ENCODE results near the gene ANKEF1.

DNA sequence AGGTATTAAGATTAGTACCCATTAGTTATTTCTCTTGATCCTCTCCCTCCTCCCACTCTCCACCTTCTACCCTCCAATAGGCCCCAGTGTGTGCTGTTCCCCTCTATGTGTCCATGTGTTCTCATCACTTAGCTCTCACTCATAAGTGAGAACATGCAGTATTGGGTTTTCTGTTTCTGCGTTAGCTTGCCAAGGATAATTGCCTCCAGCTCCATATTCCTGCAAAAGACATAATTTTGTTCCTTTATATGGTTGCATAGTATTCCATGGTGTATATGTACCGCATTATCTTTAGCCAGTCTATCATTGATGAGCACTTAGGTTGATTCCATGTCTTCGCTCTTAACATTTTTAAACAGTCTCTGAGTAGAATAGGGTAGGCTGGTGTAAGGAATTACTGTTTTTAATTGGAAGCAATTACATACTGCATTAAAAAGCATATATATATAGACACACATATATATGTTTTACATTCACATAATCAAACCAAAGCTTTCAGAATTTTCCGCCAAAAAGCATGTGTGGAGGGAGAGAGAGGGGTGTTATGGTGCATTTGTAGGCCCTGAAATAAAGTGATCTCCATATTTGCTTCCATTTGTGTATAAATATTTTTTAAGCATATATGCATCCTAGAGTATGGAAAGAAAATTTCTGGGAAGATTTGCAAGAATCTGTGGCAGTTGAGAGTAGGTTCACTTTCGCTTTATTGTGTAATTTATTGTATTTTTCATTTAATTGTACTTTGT, 709 bp upstream of the ANKEF1 start:
- no peak for TF ChIP-seq POLR2A (IDR thresholded peaks at IDR 0.05)
- TF ChIP-seq CTCF (IDR thresholded peaks at IDR 0.05), result no peak
